IPS DF 4.7 (cell line): Measurements from ENCODE around the gene GMCL2.

Experiments
- DNase-seq: peaks from one replicate; pipeline ENCODE4 v3.0.0-alpha.2; 2013; ENCODE audit warnings: low spot score; ENCODE audit errors: extremely low read depth

GMCL2 gene

DNA sequence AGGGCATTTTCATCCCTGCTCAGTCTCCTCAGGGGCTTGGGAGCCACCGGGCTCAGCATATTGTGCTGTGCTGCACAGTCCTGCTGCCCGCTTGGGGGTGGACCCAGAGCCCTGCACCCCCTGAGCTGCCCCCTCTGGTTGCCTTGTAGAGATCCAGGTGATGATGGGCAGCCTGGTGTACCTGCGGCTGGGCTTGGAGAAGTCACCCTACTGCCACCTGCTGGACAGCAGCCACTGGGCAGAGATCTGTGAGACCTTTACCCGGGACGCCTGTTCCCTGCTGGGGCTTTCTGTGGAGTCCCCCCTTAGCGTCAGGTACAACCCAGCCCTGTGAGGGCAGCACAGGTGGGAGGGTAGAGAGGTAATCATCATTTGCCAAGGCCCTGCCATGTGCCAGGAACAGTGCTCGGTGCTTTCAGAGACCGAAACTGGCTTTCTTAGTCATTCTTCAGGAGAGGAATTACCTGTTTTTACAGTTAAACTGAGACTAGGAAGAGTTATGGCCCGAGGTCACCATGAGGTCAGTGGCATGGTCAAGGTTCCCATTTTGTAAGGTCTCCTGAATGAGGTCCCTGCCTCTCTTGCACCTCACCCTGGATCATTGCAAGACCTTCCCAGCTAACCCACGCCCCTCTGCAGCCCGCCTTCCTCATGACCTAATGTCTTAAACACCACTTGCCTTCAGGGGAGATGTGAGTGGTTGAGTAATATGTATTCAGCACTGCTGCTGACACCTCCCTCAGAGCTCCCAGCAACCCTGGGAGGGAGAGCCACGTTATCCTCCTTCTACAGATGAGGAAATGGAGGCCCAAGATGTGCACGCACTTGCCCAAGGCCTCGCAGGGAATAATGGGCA lies 41.0 kb downstream of the GMCL2 start:
- DNase-seq = no peak

- no peak for DNase-seq
Measured at GRCh38 chr5:178143901-178144300, 43.3 kb downstream of the GMCL2 start.

- DNase-seq = no peak
Measured at GRCh38 chr5:178143246-178143645, 43.9 kb downstream of the GMCL2 start.

- no peak for DNase-seq
Measured at GRCh38 chr5:178142642-178143041, 44.5 kb downstream of the GMCL2 start.

DNA sequence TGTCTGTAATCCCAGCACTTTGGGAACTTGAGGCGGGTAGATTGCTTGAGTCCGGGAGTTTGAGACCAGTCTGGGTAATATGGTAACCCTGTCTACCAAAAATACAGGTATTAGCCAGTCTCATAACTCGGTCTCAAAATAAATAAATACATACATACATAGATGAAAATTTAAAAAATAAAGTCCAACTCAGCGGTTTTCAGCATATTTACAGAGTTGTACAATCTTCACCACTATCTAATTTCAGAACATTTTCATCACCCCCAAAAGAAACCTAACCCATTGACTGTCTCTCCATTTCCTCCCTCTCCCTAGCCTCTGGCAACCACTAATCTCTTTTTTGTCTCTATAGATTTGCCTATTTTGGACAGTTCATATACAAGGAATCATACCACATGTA lies 45.6 kb downstream of the GMCL2 start:
- no peak for DNase-seq

DNA sequence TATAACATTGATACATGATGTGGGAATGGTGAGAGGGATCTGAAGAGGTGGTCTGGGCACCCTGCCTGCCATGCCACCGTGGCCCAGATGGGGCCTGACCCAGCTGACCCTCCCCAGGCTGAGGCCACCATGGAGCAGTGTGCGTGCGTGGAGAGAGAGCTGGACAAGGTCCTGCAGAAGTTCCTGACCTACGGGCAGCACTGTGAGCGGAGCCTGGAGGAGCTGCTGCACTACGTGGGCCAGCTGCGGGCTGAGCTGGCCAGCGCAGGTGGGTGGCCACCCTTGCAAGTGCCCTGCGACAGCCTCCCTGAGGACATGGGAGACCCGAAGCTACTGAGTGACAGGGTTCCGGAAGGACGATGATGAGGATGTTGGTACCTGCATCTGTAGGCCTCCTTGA lies 49.2 kb downstream of the GMCL2 start:
- DNase-seq = no peak

- DNase-seq = no peak
Measured at GRCh38 chr5:178136990-178137389, 50.2 kb downstream of the GMCL2 start.
